K562 (cell line): ENCODE results near the gene SLC29A3. TPM values are rescaled to one million over a fixed set of nuclear protein-coding genes. Genes with fewer than 3 reads are reported as not detected.

Experiments
- ASH1L ChIP-seq: fragments of 450-650 bp; IDR thresholded peaks from 2 replicates; pipeline ENCODE4 v1.6.1; 2018; ENCODE audit warnings: borderline replicate concordance, mild to moderate bottlenecking, low read depth; ENCODE audit not compliant: partially characterized antibody
- BCL6 ChIP-seq: fragments of 250-450 bp; sonication (Bioruptor Pico); IDR thresholded peaks from 2 replicates; pipeline ENCODE4 v1.4.0; 2020
- CHD2 ChIP-seq: IDR thresholded peaks from 2 replicates; pipeline ENCODE4 v1.6.1; 2011; ENCODE audit warnings: low read depth, low read length
- ESRRA ChIP-seq: fragments of 450-650 bp; IDR thresholded peaks from 2 replicates; pipeline ENCODE4 v1.6.1; 2014; ENCODE audit warnings: low read depth, mild to moderate bottlenecking, moderate library complexity, borderline replicate concordance
- HIVEP1 ChIP-seq: fragments of 250-450 bp; sonication (Bioruptor Pico); IDR thresholded peaks from 2 replicates; pipeline ENCODE4 v1.4.0; 2020; ENCODE audit warnings: mild to moderate bottlenecking
- MCM5 ChIP-seq: fragments of 450-650 bp; IDR thresholded peaks from 2 replicates; pipeline ENCODE4 v1.6.1; 2016; ENCODE audit warnings: low read depth
- MEF2A ChIP-seq: IDR thresholded peaks from 2 replicates; pipeline ENCODE4 v1.6.1; 2011; ENCODE audit warnings: low read depth, mild to moderate bottlenecking, low read length, moderate library complexity; ENCODE audit not compliant: control insufficient read depth
- MEF2D ChIP-seq: conservative IDR thresholded peaks from 2 replicates; pipeline ENCODE4 v1.6.1; 2016; ENCODE audit warnings: low read depth, missing genetic modification characterization, missing compliant biosample characterization
- NR3C1 ChIP-seq: sonication (generic); formaldehyde crosslinking; IDR thresholded peaks from 2 replicates; pipeline ENCODE4 v1.8.1; 2022; ENCODE audit warnings: missing genetic modification reagents
- POLR2G ChIP-seq: fragments of 200-400 bp; formaldehyde crosslinking; IDR thresholded peaks from 2 replicates; pipeline ENCODE4 v1.6.1; 2017; ENCODE audit warnings: low read depth, mild to moderate bottlenecking, antibody characterized with exemption, low read length, moderate library complexity
- ZFP36 ChIP-seq: fragments of 150-350 bp; IDR thresholded peaks from 2 replicates; pipeline ENCODE4 v1.6.1; 2018; ENCODE audit warnings: low read length, low read depth; ENCODE audit not compliant: partially characterized antibody
- ZNF174 ChIP-seq: fragments of 250-450 bp; sonication (Bioruptor Pico); IDR thresholded peaks from 2 replicates; pipeline ENCODE4 v1.4.0; 2020; ENCODE audit warnings: mild to moderate bottlenecking
- ZNF197 ChIP-seq: fragments of 200-800 bp; sonication (Bioruptor generic); IDR thresholded peaks from 2 replicates; pipeline ENCODE4 v1.6.1; 2016; ENCODE audit warnings: low read depth, missing genetic modification characterization, missing compliant biosample characterization
- ZNF253 ChIP-seq: fragments of 250-450 bp; sonication (Bioruptor Pico); conservative IDR thresholded peaks from 2 replicates; pipeline ENCODE4 v1.6.1; 2021; ENCODE audit warnings: mild to moderate bottlenecking
- ZNF316 ChIP-seq: fragments of 450-650 bp; IDR thresholded peaks from 2 replicates; pipeline ENCODE4 v1.6.1; 2016
- ZNF511 ChIP-seq: sonication (generic); formaldehyde crosslinking; IDR thresholded peaks from 2 replicates; pipeline ENCODE4 v1.8.0; 2022; ENCODE audit warnings: mild to moderate bottlenecking, missing genetic modification reagents
- ZNF57 ChIP-seq: fragments of 450-650 bp; formaldehyde crosslinking; IDR thresholded peaks from 2 replicates; pipeline ENCODE4 v1.4.0; 2020; ENCODE audit warnings: mild to moderate bottlenecking, moderate library complexity
- ZNF639 ChIP-seq, 2 experiments: fragments of 200-800 bp in 1 of 2; sonication (Bioruptor generic) in 1 of 2; sonication (generic) in 1 of 2; formaldehyde crosslinking in 1 of 2; IDR thresholded peaks in 1 of 2; conservative IDR thresholded peaks in 1 of 2; 2 replicates each; pipeline versions ENCODE4 v1.5.0 to v1.6.1; 2016 to 2020; ENCODE audit warnings: missing compliant biosample characterization in 1 of 2, missing genetic modification characterization in 1 of 2, missing genetic modification reagents in 1 of 2
- ZSCAN29 ChIP-seq: fragments of 450-650 bp; IDR thresholded peaks from 2 replicates; pipeline ENCODE4 v1.6.1; 2017
- polyA plus RNA-seq, 8 experiments: library from polyadenylated mRNA; depleted of rRNA in 4 of 8; stranded (reverse) in 5 of 8; unstranded in 3 of 8; fragments of >200 nt; fragmentation: Nextera tagmentation in 2 of 8; fragmentation: Illumina TruSeq in 1 of 8; extraction: Ambion mirVana in 2 of 8; extraction: Trizol in 1 of 8; gene quantifications; 2 replicates each; pipeline versions ENCODE4 v1.2.1 to v1.2.3, GENCODE V29; 2011 to 2014; ENCODE audit warnings: inconsistent platforms in 1 of 8, missing spikeins in 1 of 8
- total RNA-seq, 7 experiments: library from RNA; depleted of rRNA in 6 of 7; stranded (reverse); fragments of >200 nt in 6 of 7; fragmentation: Illumina TruSeq in 2 of 7; extraction: Trizol in 2 of 7; gene quantifications; 2 replicates each; pipeline versions ENCODE4 v1.2.1 to v1.2.3, GENCODE V29; 2011 to 2021; ENCODE audit warnings: low replicate concordance in 1 of 7
- TF ChIP-seq, protein P1 (sequence below): fragments of 450-650 bp; formaldehyde crosslinking; IDR thresholded peaks from 2 replicates; pipeline ENCODE4 v1.4.0; 2022; ENCODE audit warnings: missing genetic modification characterization
- TF ChIP-seq, protein P2 (sequence below): fragments of 250-450 bp; sonication (Bioruptor Pico); IDR thresholded peaks from 2 replicates; pipeline ENCODE4 v1.4.0; 2020; ENCODE audit warnings: mild to moderate bottlenecking
- TF ChIP-seq, protein P3 (sequence below): sonication (generic); formaldehyde crosslinking; IDR thresholded peaks from 2 replicates; pipeline ENCODE4 v1.8.1; 2022; ENCODE audit warnings: missing genetic modification reagents

Gene SLC29A3
- total and polyA plus RNA-seq, 9 of the 15 experiments (the other 6 are each of a cell fraction or from before 2014, with no cell fraction given) = 2.1 to 10.7 (median 4.6) TPM

- TF ChIP-seq, protein P1, sequence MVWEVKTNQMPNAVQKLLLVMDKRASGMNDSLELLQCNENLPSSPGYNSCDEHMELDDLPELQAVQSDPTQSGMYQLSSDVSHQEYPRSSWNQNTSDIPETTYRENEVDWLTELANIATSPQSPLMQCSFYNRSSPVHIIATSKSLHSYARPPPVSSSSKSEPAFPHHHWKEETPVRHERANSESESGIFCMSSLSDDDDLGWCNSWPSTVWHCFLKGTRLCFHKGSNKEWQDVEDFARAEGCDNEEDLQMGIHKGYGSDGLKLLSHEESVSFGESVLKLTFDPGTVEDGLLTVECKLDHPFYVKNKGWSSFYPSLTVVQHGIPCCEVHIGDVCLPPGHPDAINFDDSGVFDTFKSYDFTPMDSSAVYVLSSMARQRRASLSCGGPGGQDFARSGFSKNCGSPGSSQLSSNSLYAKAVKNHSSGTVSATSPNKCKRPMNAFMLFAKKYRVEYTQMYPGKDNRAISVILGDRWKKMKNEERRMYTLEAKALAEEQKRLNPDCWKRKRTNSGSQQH = no peak
- TF ChIP-seq ZNF511 (CRISPR knock-in tag) = 0 out of 2 replicates have a peak, but pooled peaks have one; percentile 19
- no peak for TF ChIP-seq HIVEP1 (CRISPR knock-in tag)
- TF ChIP-seq, protein P2, sequence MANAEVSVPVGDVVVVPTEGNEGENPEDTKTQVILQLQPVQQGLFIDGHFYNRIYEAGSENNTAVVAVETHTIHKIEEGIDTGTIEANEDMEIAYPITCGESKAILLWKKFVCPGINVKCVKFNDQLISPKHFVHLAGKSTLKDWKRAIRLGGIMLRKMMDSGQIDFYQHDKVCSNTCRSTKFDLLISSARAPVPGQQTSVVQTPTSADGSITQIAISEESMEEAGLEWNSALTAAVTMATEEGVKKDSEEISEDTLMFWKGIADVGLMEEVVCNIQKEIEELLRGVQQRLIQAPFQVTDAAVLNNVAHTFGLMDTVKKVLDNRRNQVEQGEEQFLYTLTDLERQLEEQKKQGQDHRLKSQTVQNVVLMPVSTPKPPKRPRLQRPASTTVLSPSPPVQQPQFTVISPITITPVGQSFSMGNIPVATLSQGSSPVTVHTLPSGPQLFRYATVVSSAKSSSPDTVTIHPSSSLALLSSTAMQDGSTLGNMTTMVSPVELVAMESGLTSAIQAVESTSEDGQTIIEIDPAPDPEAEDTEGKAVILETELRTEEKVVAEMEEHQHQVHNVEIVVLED (CRISPR knock-in tag) = 0 out of 2 replicates have a peak, but pooled peaks have one; percentile 7
- TF ChIP-seq ZNF57 (CRISPR knock-in tag) = no peak
- peak; percentile 83 for TF ChIP-seq ESRRA
- no peak for TF ChIP-seq ZNF197 (CRISPR knock-in tag)
- no peak for TF ChIP-seq MEF2D (tag)
- no peak for TF ChIP-seq ZNF253 (CRISPR knock-in tag)
- no peak for TF ChIP-seq ASH1L
- TF ChIP-seq, protein P3, sequence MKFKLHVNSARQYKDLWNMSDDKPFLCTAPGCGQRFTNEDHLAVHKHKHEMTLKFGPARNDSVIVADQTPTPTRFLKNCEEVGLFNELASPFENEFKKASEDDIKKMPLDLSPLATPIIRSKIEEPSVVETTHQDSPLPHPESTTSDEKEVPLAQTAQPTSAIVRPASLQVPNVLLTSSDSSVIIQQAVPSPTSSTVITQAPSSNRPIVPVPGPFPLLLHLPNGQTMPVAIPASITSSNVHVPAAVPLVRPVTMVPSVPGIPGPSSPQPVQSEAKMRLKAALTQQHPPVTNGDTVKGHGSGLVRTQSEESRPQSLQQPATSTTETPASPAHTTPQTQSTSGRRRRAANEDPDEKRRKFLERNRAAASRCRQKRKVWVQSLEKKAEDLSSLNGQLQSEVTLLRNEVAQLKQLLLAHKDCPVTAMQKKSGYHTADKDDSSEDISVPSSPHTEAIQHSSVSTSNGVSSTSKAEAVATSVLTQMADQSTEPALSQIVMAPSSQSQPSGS (CRISPR knock-in tag) = no peak
- 0 out of 2 replicates have a peak, but pooled peaks have one; percentile 16 for TF ChIP-seq CHD2
- TF ChIP-seq ZNF316 = no peak
- TF ChIP-seq MEF2A = no peak
- no peak for TF ChIP-seq POLR2G
- TF ChIP-seq NR3C1 = no peak
- no peak for TF ChIP-seq ZSCAN29
- TF ChIP-seq ZNF174 (CRISPR knock-in tag) = no peak
- no peak for TF ChIP-seq BCL6 (CRISPR knock-in tag)
- no peak for TF ChIP-seq ZFP36
- no peak for TF ChIP-seq MCM5
- no peak for TF ChIP-seq ZNF639 (CRISPR knock-in tag; conservative IDR thresholded peaks at IDR 0.05 in 1 of 2, IDR thresholded peaks at IDR 0.05 in 1 of 2)
These were observed 65.1 kb downstream of the SLC29A3 start (continued) for GRCh38 chr10:71383972-71384687.
